ENCODE data around the gene GPR137C.
"Not testable (repeated sequence)": the region's sequence is repeated elsewhere in the genome, so short reads cannot be mapped to it uniquely, and the experiment has no call there.

GPR137C gene

DNA sequence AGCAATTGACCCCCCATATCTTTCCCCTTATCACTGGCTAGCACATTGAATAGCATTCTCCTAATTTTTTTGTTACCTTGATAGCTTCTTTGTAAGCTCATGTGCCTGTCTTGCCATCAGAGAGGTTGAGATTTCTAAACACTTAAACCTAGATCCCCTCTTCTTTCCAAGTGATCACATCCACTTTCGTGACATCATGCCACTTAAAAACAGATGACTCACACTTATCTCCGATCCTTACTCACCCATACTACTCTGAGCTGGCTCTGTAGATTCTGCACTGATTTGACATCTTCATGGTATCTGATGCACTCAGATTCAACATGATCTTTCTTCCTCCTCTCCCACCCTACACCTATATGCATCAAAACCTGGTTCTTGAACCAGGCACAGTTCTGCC, 10.5 kb downstream of the GPR137C start:
- no peak for DNase-seq (ENCODE audit: low read depth, low spot score)

DNA sequence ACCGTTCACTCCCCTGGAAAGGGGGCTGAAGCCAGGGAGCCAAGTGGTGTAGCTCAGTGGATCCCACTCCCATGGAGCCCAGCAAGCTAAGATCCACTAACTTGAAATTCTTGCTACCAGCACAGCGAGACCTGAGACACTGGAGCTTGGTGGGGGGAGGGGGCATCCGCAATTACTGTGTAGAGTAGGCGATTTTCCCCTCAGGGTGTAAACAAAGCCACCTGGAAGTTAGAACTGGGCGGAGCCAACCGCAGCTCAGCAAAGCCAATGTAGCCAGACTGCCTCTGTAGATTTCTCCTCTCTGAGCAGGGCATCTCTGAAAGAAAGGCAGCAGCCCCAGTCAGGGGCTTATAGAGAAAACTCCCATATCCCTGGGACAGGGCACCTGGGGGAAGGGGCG, 15.8 kb downstream of the GPR137C start:
- not testable (repeated sequence) for DNase-seq (ENCODE audit: low read depth, low spot score)

DNA sequence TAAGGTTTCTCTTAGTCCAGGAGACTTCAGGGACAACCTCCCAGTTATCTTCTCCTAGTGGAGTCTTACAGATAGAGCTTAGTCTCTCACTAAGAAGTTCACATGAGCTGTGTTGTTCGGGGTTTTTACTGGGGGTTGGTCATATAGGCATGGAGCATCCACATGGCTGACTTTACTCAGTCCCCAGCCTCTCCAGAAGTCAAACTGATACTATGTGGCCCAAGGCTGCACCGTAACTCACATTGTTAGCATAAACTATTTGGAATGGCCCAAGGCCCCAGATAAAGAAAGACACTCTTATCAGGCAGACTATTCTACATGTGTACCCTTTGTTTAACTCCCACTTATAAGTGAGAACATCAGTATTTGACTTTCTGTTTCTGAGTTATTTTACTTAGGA, 23.2 kb downstream of the GPR137C start:
- no peak for DNase-seq (ENCODE audit: low read depth, low spot score)

DNA sequence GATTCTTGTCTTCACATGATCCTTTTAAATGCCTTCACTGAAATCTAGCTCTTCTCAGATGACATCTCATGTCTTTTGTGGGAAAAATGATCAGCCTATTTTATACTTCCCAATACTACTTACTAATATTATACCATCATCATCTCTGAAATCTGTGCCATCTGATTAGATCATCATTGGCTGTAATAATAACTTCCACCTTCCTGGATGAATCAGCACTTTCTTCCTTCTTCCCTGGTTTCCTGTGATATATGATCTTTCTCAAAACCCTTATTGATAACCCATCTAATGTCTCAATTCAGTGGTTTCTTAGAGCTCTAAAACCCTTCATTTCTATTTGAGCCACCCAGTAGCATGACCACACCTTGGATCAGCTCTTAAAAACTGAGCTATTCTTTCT, 30.9 kb downstream of the GPR137C start:
- no peak for DNase-seq (ENCODE audit: low read depth, low spot score)

DNA sequence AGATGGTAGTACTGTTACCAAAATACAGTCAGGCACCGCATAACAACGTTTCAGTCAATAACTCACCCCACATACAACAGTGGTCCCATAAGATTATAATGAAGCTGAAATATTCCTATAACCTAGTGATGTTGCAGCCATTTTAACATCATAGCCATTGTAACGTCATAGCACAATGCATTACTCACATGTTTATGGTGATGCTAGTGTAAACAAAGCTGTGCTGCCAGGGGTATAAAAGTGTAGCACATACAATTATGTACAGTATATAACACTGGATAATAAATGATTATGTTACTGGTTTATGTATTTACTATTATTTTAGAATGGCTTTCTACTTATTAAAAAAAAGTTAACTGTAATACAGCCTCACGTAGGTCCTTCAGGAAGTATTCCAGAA, 37.0 kb downstream of the GPR137C start:
- DNase-seq (ENCODE audit: low read depth, low spot score), result no peak

DNA sequence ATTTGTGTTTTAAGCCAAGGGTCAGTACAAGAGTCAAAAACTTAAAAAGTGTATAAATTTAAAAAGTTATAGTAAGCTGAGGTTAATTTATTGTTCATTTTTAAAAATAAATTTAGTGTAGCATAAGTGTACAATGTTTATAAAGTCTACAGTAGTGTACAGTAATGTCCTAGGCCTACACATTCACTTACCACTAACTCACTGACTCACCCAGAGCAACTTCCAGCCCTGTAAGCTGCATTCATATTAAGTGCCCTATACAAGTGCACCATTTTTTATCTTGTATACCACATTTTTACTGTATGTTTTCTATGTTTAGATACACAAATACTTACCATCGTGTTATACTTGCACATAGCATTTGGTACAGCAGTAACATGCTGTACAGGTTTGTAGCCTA, 37.7 kb downstream of the GPR137C start:
- no peak for DNase-seq (ENCODE audit: low read depth, low spot score)

DNA sequence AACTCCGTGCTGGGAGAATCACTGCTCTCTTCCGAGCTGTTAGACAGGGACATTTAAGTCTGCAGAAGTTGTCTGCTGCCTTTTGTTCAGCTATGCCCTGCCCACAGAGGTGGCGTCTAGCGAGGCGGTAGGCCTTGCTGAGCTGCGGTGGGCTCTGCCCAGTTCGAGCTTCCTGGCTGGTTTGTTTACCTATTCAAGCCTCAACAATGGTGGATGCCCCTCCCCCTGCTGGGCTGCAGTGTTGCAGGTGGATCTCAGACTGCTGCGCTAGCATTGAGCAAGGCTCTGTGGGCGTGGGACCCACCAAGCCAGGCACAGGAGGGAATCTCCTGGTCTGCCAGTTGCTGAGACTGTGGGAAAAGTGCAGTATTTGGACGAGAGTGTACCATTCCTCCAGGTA, 43.7 kb downstream of the GPR137C start:
- DNase-seq (ENCODE audit: low read depth, low spot score), result no peak

DNA sequence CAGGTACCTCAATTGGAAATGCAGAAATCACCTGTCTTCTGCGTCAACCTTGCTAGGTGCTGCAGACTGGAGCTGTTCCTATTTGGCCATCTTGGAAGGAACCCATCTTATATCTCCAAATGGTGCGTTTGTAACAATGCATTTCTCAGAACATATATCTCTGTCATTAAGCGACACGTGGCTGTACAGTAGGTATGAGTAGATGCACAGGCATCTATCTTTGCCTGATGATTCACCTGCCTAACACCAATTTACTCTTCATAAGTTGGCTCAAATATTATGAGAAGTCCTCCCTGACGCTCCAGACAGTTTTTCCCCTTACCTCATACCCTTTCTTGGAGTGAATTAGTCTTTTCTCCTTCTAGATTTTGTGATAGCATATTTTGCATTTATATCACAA, 44.2 kb downstream of the GPR137C start:
- no peak for DNase-seq (ENCODE audit: low read depth, low spot score)

DNA sequence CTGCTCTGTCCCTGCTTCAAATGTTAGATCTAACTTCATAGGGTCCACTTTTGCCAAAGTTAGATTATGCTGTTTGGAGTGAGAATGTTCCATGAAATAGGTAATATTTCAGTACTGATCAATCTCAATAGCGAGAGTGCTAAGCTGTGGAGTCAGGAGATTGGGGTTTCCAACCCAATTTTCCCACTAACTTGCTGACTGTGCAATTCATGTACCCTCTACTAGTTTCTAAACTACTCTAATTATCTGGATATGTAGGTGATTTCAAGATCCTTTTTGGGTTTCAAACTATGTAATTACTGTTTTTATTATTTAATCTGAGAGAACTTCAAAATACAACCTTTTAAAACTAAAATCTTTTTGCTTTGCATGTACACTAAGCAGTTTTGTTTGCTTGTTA, 45.9 kb downstream of the GPR137C start:
- DNase-seq (ENCODE audit: low read depth, low spot score), result no peak

DNA sequence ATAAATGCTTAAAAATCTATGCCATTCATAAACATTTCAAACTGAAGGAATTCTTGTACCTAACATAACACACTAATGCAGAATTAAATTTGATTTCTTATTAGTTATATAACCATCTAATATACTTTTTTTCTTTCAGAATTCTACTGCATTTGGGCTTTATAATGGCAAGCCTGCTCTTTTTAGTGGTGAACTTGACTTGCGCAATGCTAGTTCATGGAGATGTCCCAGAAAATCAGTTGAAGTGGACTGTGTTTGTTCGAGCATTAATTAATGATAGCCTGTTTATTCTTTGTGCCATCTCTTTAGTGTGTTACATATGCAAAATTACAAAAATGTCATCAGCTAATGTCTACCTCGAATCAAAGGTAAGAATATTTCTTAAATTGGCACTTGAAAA, 47.3 kb downstream of the GPR137C start:
- no peak for DNase-seq (ENCODE audit: low read depth, low spot score)

DNA sequence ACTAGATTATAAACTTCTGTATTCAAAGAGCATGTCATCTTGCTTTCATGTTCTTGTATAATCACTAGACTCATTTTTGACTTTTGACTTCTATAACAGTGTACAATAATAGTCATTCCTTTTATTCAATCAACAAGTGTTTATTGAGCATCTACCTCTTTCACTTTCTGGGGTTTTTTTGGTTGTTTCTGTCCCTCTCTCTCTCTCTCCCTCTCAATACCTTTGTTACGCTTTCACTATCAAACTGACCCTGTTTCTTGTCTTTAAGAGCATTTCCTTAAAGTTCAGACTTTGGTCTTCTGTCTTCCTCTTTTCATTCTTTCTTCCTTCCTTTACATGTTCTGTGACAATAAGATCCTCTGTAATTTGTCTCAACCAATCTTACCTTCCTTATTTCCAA, 49.5 kb downstream of the GPR137C start:
- no peak for DNase-seq (ENCODE audit: low read depth, low spot score)

DNA sequence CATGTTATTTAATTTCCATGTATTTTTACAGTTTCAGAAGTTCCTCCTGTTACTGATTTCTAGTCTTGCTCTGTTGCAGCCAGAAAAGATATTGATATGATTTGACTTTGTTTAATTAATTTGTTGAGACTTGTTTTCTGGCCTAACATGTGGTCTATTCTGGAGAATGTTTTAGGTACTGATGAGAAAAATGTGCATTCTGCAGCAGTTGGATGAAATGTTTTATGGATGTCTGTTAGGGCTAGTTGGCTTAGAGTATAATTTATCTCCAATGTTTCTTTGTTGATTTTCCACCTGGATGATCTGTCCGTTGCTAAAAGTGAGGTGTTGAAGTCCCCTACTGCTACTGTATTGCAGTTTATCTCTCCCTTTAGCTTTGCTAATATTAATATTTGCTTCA, 54.4 kb downstream of the GPR137C start:
- DNase-seq (ENCODE audit: low read depth, low spot score), result no peak

DNA sequence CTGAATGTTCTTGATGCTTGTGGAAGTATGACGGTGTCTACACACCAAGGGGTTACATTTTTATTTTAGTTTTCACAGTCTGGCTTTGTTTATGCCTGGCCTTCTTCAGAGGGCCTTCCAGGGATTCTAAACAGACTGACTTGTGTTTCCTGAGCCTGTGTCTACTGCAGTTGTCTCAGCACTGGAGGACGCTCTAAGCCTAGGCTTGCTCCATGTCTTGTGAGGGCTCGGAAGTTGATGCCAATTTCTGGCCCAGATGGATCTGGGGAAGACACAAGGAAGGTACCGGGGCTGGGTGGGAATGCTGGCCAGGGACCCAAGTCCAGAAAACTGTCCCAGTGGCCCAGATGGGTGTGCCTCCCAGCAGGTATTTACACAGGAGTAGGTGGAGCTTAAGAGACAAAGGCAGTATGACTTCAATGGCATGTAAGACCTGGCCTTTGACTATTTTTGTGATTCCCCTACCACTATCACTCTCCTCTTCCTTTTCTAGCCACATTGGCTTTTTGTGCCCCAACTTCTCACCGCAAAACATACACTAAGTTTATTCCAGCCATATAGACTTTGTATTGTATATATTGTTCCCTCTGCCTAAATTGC, 56.9 kb downstream of the GPR137C start:
- DNase-seq (ENCODE audit: low read depth, low spot score), result no peak

DNA sequence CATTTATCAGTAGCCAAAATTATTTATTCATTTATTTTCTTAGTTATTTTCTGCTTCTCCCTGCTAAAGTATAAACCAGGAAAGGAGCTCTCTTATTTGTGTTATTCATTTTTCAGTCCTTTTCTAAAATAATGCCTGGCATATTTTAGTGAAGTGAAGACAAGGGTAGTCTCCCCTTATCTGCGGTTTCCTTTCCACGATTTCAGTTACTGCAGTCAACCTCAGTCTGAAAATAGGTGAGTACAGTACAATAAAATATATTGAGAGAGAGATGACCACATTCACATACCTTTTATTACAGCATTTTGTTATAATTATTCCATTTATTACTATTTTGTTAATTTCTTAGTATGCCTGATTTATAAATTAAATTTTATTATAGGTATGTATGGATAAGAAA, 57.6 kb downstream of the GPR137C start:
- DNase-seq (ENCODE audit: low read depth, low spot score), result no peak

DNA sequence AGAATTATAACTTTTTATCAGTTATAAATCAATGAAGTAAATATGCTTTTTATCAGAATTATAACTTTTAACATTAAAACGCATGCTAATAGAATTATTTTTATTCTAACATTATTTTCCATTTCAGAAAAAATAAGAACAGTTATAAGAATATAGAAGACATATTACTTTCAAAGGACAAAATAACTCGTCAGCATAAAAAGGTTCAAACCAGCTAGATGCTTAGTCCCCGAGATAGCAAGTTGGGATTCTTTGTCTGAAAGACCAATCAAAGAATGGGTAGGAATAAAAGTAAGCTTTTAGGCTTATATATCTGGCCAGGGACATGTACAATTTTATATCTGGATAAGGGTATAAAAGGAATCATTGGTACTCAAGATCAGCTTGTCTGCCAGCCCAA, 66.0 kb downstream of the GPR137C start:
- no peak for DNase-seq (ENCODE audit: low read depth, low spot score)

DNA sequence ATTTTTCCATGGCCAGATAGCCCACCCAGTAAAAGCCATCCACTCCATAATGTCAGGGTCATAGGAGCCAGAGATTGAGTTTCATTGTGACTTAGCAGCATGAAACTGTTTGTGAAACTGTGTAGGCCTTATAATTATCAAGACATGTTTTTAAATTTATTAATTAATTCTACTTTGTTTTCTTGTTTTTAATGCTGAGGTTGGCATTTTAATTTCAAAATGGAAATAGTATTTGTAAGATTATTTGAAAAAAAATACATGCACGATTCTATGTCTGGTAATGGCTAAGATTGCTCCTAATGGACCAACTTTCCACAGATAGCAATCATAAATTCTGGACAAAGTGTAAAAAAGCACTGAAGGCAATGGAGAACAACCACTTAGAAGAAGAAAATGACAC, 67.1 kb downstream of the GPR137C start:
- no peak for DNase-seq (ENCODE audit: low read depth, low spot score)

DNA sequence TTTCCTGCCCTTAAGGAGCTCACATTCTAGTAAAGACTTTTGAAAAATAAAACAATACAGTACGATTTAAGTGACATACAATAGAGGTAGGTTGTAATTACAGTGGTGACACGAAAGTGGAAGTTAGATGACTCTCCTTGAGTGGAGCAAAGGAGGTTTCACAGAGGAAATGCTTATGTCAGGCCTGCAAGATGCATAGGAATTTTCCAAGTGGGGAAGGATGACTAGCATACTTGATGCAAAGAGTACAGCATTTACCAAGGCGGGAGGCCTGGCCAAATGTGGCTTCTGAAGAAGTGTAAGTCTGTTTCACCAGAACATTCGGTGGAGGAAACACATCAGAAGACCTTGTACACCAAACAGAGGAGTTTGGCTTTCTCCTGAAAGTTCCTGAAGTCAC, 87.5 kb downstream of the GPR137C start:
- DNase-seq (ENCODE audit: low read depth, low spot score), result no peak

DNA sequence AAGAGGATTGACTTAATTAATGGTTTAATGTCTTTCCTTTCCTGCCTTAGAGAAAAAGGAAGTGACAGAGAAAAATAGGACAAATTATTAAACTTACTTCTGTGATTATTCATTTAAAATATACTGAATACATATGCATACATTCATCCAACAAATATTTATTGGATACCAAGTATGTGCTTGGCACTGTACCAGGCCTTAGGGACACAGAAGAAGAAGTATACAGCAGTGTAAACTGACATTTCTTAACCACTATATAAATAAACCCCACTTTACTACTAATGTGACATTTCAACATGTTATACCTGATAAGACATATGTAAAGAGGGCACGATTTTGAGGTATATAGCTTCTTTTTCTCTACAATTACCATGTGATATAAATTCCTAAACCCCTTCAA, 89.1 kb downstream of the GPR137C start:
- no peak for DNase-seq (ENCODE audit: low read depth, low spot score)

DNA sequence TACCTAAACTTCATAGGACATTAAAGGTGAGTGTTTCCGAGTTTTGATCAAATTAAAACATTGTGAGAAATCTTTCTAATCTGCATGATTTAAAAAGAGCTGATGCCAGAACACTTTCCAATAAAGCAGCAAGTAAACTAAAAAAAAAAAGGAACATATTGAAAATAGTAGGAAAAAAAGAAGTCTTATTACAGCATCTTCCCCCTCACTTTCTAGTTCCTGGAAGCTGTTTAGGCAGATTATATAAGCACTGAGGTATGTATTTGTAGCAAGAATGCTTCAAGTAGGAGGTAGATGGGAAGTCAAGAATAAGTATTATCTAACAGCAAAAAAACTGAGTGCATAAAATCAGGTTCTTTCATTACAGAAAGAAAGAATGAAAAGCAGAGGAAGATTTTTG, 96.9 kb downstream of the GPR137C start:
- DNase-seq (ENCODE audit: low read depth, low spot score), result no peak

DNA sequence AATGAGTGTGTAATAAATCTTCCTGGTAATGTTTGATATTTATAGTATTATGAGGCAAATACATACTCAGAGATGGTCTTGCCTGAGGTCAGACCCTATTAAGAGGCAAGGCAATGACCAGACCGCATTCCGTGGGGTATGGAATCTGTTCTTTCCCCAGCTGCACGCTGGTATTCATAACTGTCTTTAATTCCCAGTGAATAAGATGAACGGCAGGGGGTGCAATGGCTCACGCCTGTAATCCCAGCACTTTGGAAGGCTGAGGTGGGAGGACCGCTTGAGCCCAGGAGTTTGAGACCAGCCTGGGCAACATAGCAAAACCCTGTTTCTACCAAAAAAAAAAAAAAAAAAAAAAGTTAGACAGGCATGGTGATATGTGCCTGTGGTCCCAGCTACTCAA, 98.1 kb downstream of the GPR137C start:
- DNase-seq (ENCODE audit: low read depth, low spot score), result no peak

DNA sequence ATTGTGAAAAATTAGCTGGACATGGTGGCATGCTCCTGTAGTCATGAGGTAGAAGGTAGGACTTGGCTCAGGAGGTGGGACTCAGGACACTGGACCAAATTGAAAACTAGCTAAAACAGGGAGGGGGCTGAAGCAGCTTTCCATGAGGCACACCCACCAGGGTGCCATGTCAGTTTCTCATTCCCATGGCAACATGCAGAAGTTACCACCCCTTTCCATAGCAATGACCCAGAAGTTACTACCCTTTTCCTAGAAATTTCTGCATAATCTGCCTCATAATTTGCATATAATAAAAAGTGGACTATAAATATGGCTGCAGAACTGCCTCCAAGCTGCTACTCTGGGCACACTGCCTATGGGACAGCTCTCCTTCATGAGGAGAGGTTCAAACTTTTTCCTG, 104.3 kb downstream of the GPR137C start:
- no peak for DNase-seq (ENCODE audit: low read depth, low spot score)

DNA sequence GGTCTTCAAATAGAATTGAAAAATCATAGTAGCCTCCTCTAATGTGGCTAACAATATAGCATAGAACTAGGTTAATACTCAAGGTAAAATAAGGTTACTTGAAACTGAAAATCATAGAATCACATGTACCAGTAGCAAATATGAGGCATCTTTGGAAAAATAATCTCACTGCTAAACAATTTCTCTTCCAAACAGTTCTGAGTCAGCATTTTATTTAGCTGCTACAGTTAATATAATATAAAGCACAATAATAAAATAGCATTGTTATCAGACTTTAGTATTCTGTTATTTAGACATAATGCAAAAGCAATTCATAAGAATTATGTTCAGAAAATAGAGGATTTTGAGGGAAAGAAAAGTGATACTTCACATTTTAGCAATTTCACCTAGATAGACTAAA, 107.7 kb downstream of the GPR137C start:
- DNase-seq (ENCODE audit: low read depth, low spot score), result no peak

DNA sequence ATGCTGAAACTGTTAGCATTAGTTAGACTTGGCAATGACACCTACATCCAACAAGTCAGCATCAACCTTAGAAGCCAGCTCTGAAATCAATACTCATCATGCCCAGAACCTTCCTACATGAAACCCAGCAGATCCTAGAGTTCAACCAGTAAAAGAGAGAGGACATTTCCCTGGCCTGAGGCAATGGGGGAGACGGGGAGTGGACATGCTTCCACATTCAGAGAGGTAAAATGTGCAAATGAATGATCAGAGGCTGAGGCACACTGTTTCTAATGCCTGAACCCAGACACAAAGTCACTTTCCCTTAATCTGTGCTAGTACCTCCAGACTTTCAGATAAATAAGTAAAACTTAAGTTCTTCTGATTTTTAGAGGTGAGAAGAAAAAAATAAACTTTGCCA, 108.2 kb downstream of the GPR137C start:
- no peak for DNase-seq (ENCODE audit: low read depth, low spot score)

DNA sequence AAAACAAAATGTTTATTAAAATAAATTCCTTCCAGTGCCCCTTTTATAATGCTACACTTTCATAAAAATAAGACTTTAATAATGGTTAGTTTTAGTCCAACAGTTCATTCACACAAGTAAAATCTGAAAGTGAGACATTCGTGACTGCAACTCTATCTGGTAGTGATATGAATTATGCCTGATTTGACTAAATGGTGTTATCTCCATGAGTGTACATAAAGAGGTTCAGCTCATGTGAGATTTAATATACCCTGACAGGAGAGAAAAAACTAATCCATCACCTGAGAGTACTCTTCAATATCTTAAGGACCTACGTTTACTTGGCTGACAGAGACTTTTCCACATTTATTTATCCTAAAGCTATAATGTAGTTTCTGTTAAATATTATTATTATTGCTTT, 108.7 kb downstream of the GPR137C start:
- no peak for DNase-seq (ENCODE audit: low read depth, low spot score)

DNA sequence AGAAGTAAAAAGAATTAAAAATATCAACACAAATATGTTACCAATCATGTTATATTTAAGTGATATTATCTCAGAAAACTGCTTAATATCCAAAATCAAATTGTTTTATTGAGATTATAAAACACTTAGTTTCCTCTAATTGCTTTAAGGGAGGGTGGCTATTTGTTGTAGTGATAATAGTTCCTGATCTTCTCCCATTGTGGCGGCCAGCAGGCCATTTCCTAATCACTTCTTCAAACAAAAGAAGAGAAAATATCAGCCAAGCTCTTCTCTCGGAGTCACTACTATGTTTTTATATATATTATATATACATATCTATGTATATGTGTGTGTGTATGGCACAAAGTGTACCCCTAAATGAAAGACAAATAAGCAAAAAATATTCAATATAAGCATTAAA, 111.2 kb downstream of the GPR137C start:
- DNase-seq (ENCODE audit: low read depth, low spot score), result no peak

Measured in activated naive CD8-positive, alpha-beta T cell treated with anti-CD3 and anti-CD28 coated beads, Interleukin-2, amount 50 U/mL, for 16 hours (primary cell).